HG02973 (cell line): ENCODE data around the gene PSAT1.

Experiments
- ATAC-seq: cut with Tn5 transposase; IDR thresholded peaks from one replicate; pipeline ENCODE4 v1.9.1; 2021; ENCODE audit warnings: moderate library complexity; ENCODE audit not compliant: unreplicated experiment

Gene PSAT1

GRCh38 chr9:78292026-78292425 is 4.9 kb upstream of the PSAT1 start:
- ATAC-seq = no peak

GRCh38 chr9:78292716-78293497 is 4.0 kb upstream of the PSAT1 start:
- no peak for ATAC-seq

GRCh38 chr9:78294290-78295176 is 2.4 kb upstream of the PSAT1 start:
- no peak for ATAC-seq

GRCh38 chr9:78295177-78295575 is 1.7 kb upstream of the PSAT1 start:
- no peak for ATAC-seq

GRCh38 chr9:78295731-78296130 is 1.2 kb upstream of the PSAT1 start:
- no peak for ATAC-seq

- no peak for ATAC-seq
Observed at GRCh38 chr9:78296201-78296892, 578 bp upstream of the PSAT1 start.

- peak; percentile 40 for ATAC-seq
Observed at GRCh38 chr9:78297672-78297961, 692 bp downstream of the PSAT1 start.

- ATAC-seq = no peak
Observed at GRCh38 chr9:78298046-78298765, 1.3 kb downstream of the PSAT1 start.

- no peak for ATAC-seq
Observed at GRCh38 chr9:78300209-78300608, 3.3 kb downstream of the PSAT1 start.

- ATAC-seq = no peak
Observed at GRCh38 chr9:78301466-78301865, 4.5 kb downstream of the PSAT1 start.

- no peak for ATAC-seq
Observed at GRCh38 chr9:78303377-78304062, 6.6 kb downstream of the PSAT1 start.

GRCh38 chr9:78304357-78304756 is 7.4 kb downstream of the PSAT1 start:
- no peak for ATAC-seq

- no peak for ATAC-seq
Observed at GRCh38 chr9:78306222-78307076, 9.5 kb downstream of the PSAT1 start.

GRCh38 chr9:78307360-78307759 is 10.4 kb downstream of the PSAT1 start:
- ATAC-seq = no peak

- ATAC-seq = no peak
Observed at GRCh38 chr9:78309066-78309465, 12.1 kb downstream of the PSAT1 start.

GRCh38 chr9:78311075-78311474 is 14.2 kb downstream of the PSAT1 start:
- ATAC-seq = no peak

GRCh38 chr9:78311886-78312524 is 15.1 kb downstream of the PSAT1 start:
- ATAC-seq = no peak

GRCh38 chr9:78314550-78314949 is 17.6 kb downstream of the PSAT1 start:
- no peak for ATAC-seq
